Measurements from ENCODE around the gene SLC2A14.

DNA sequence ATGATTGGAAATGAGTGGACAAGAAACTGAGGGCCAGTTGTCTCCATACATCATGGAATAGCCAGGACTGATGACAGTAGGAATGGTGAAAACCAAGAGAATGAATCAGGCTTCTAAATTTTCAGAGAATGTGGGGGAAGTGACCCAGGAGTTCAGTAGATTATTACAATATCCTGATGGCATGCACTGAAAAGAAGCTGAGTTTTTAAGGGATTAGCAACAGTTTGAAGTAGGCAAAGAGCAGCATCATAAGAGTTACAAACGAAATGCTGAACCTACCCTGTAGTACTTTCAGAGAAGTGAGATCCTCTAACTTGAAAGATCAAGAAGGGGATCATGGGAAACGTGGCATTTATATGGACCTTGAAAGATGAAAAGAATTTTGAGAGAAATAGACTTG, 13.2 kb downstream of the SLC2A14 start:
- TF ChIP-seq, protein P1, sequence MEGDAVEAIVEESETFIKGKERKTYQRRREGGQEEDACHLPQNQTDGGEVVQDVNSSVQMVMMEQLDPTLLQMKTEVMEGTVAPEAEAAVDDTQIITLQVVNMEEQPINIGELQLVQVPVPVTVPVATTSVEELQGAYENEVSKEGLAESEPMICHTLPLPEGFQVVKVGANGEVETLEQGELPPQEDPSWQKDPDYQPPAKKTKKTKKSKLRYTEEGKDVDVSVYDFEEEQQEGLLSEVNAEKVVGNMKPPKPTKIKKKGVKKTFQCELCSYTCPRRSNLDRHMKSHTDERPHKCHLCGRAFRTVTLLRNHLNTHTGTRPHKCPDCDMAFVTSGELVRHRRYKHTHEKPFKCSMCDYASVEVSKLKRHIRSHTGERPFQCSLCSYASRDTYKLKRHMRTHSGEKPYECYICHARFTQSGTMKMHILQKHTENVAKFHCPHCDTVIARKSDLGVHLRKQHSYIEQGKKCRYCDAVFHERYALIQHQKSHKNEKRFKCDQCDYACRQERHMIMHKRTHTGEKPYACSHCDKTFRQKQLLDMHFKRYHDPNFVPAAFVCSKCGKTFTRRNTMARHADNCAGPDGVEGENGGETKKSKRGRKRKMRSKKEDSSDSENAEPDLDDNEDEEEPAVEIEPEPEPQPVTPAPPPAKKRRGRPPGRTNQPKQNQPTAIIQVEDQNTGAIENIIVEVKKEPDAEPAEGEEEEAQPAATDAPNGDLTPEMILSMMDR (IDR thresholded peaks at IDR 0.05) = no peak
- no peak for TF ChIP-seq POLR2A (IDR thresholded peaks at IDR 0.05)
